GM12875 (cell line): Measurements from ENCODE around the gene EPHX1.
"Not testable (repeated sequence)": the region's sequence is repeated elsewhere in the genome, so short reads cannot be mapped to it uniquely, and the experiment has no call there.

Experiments
- H3K4me3 ChIP-seq: one replicate; pipeline ENCODE4 v1.5.1; 2011; ENCODE audit warnings: low read depth, low read length, control low read depth
- TF ChIP-seq, protein P1 (sequence below): IDR thresholded peaks from 2 replicates; pipeline ENCODE4 v1.5.1; 2011; ENCODE audit warnings: low read depth, mild to moderate bottlenecking, control low read depth, inconsistent platforms, low read length, moderate library complexity, borderline replicate concordance; ENCODE audit not compliant: insufficient read depth

EPHX1 gene

DNA sequence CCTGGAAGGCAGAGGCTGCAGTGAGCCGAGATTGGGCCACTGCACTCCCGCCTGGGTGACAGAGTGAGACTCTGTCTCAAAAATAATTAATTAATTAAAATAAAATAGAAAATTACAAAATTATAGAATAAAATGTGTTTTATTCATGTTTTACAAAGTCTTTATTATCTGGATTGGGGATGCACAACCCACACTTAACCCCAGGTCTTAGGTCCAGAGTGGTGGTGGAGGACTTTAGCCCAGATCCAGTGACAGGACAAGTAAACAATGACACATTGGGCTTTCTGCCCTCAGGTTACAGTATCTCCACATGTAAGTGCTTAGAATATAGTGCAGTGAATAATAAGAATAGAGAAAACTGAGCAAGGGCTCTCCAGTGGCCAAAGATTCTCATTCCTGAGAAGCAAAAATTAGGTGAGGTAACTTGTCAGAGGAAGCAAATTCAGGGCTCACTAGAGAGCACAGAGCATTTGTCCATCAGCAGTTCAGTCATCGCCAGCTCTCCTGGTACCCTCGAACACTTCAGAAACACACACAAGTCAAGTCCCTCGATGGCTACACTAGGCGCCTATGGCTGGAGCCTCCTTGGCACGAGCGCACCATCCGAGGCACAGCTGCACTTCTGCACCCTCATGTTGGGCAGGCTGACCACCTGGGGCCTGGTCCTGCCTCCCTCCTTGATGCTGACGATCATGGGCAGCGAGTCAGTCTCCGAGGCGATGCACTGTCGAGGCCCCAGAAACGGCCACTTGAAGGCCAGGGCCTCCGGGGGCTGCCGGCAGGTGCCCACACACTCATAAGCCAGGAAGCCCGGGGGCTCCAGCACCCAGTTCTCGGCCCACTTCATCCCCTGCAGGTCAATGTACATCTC is 76.5 kb downstream of the EPHX1 start:
- TF ChIP-seq, protein P1, sequence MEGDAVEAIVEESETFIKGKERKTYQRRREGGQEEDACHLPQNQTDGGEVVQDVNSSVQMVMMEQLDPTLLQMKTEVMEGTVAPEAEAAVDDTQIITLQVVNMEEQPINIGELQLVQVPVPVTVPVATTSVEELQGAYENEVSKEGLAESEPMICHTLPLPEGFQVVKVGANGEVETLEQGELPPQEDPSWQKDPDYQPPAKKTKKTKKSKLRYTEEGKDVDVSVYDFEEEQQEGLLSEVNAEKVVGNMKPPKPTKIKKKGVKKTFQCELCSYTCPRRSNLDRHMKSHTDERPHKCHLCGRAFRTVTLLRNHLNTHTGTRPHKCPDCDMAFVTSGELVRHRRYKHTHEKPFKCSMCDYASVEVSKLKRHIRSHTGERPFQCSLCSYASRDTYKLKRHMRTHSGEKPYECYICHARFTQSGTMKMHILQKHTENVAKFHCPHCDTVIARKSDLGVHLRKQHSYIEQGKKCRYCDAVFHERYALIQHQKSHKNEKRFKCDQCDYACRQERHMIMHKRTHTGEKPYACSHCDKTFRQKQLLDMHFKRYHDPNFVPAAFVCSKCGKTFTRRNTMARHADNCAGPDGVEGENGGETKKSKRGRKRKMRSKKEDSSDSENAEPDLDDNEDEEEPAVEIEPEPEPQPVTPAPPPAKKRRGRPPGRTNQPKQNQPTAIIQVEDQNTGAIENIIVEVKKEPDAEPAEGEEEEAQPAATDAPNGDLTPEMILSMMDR = no peak
- no peak overlapping the region for H3K4me3 ChIP-seq

DNA sequence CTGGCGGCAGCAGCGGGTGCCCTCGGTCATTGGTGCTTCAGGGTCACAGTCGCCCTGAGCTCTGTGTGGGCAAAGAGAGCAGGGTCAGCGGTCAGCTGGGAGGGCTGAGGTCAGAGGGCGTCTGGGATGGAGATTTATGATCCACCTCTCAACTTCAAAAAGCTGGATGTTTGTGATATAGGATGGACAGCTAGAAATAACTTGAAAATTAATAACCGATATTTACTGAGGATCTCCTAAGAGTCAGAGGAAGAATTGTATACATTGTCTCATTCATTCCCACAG is 77.0 kb downstream of the EPHX1 start:
- TF ChIP-seq, protein P1 = no peak
- H3K4me3 ChIP-seq = no peak overlapping the region

DNA sequence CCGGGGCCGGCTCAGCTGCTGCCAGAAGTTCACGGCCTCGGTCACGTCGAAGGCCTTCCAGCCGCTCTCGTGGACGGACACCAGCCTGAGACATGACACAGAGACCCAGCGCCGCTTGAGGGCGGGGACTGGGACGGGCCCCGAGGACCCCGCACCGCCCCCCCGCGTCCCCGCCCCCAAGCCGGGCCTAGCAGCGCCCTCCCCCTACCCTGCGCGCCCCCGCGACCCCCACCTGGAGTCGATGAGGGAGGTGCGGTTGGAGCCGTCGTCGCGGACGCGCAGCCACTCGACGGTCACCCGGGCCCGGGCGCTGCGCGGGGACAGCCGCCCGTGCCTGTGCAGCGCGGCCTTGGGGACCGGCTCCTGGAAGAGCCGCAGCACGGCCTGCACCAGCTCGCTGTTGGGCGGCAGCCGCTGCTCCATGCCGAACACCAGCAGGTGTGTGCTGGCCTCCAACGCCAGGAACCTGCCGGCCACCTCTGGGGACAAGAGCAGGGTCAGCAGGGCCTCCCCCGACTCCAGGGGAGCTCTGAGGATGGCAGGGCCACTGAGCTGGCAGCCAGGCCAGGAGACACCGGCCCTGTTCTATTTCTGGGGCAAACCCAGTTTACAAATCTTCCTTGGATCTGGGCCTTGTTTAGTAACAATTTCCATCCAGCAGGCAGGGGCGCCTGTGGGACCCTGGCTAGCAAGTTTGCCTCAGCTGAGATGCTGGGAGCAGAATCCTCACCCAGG is 77.8 kb downstream of the EPHX1 start:
- not testable (repeated sequence) for H3K4me3 ChIP-seq

DNA sequence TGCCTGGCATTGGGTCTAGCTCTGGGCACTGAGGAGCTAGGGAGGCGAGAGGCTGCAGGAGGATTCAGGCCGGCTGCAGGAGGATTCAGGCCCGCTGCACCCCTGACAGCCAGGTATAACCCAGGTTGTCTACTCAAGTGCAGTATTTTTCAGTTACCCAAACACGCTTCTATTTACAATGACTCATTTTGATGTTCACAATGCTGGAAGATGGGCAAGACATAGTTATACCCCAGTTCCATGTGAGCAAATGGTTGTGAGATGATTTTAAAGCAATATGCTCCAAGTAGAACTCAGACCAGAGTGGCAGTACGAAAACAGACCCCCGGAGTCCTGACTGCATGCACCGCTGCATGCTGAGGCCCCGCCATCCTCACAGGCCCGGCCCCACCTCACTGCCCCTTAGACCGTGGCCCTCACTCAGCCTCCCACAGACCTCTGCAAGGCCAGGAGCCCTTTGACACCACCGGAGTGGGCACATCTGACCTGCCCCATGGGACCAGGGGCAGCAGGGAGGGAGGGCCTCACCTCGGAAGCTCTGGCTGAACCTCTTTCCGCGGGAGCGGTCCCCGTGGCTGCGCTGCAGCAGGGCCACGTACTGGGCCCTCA is 78.5 kb downstream of the EPHX1 start:
- TF ChIP-seq, protein P1 = no peak
- H3K4me3 ChIP-seq = no peak overlapping the region

DNA sequence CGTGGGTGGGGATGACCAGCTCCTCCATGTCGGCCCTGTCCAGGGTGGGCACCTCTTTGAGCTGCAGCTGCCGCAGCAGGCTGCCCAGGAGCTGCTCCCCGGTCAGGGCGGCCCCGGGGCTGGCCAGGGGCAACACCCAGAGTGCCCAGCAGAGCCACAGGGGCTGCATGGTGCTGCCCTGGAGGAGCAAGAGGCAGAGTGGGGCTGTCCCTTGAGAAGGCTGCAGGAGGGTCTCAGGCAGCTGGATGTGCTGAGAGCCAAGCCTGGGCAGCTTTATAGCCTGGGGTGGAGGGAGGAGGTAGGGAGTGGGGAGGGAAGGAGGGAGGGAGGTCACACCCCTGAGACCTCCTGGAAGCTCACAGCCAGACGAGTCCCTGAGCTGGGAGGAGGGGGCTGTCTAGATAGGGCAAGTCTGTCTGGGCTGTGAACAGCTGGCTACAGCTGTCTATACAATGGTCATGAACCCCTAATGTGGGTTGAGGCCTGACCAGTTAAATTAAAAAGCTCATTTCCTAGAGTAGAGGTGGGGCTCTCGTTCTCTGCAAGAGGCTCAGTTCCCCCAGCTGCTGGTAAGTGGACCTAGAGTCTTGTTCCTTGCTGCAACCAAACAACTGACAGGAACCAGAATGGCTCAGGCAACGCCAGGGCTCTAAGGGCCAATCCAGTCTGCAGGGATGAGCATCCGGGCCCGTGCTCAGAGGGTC is 79.1 kb downstream of the EPHX1 start, which contains the start of gene LEFTY1:
TSS of gene LEFTY1 (minus strand) at position 249 of the 704 bp plus-strand sequence. CDS start at position 169, 80 bp downstream.
- TF ChIP-seq, protein P1 = no peak
- H3K4me3 ChIP-seq = no peak within 1 kb of the TSS

DNA sequence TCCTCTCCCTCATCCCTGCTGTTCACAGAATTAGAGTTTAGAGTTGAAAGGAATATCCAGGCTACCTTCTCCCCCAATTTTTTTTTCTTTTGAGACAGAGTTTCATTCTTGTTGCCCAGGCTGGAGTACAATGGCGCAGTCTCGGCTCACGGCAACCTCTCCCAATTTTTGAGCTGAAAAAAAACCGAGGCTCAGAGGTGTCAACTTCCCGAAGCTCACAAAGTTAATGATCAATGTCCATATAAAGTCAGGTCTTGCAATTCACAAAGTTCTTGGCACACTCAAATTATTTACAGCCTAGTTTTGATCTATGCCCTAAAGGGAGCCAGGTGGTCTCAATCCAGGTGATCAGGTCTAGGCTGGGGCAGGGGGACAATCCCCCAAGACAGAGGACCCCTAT is 79.8 kb downstream of the EPHX1 start:
- no peak overlapping the region for H3K4me3 ChIP-seq
- TF ChIP-seq, protein P1 = no peak
